H1 (cell line): ENCODE results near the gene ZBTB16. TPM values are rescaled to one million over a fixed set of nuclear protein-coding genes. Genes with fewer than 3 reads are reported as not detected.

Experiments
- USF2 ChIP-seq: IDR thresholded peaks from 2 replicates; pipeline ENCODE4 v1.6.1; 2011; ENCODE audit warnings: low read length, improper control_type of control experiment
- polyA plus RNA-seq, 7 experiments: library from polyadenylated mRNA; depleted of rRNA in 3 of 7; stranded (reverse) in 5 of 7; unstranded in 2 of 7; fragments of >200 nt in 5 of 7; fragments of 200-250 nt in 2 of 7; gene quantifications; 1 replicate in 5 of 7; 2 replicates in 1 of 7; 4 replicates in 1 of 7; pipeline versions ENCODE4 v1.2.1 to v1.2.3, GENCODE V29; 2011 to 2013; ENCODE audit warnings: missing spikeins in 2 of 7, mixed read lengths in 2 of 7
- total RNA-seq: library from RNA; stranded (reverse); fragmentation: NEBNext Ultra II Directional; extraction: Animal tissue kit (Norgen Biotek cat#: 25700); gene quantifications from 2 replicates; pipeline ENCODE4 v1.2.1, GENCODE V29; 2021

ZBTB16 gene
- total and polyA plus RNA-seq, 2 of the 8 experiments (the other 6 are each of a cell fraction or from before 2014, with no cell fraction given), result 0.12 to 0.61 TPM

- TF ChIP-seq USF2, result no peak
Observed at GRCh38 chr11:114244726-114245394, 185.3 kb downstream of the ZBTB16 start (continued).
